DOHH2 (cell line): ENCODE results near the gene CPNE8.

Experiments
- EZH2phosphoT487 ChIP-seq: fragments of 200-600 bp; sonication (generic); IDR thresholded peaks from 2 replicates; pipeline ENCODE4 v1.6.1; 2017; ENCODE audit warnings: borderline replicate concordance, mild to moderate bottlenecking, antibody characterized with exemption, low read length, moderate library complexity, mixed read lengths
- TF ChIP-seq, protein P1 (sequence below): fragments of 200-600 bp; sonication (generic); IDR thresholded peaks from one replicate; pipeline ENCODE4 v1.5.1; 2014; ENCODE audit warnings: antibody characterized with exemption, mild to moderate bottlenecking, low read depth, low read length; ENCODE audit not compliant: poor library complexity, severe bottlenecking

DNA sequence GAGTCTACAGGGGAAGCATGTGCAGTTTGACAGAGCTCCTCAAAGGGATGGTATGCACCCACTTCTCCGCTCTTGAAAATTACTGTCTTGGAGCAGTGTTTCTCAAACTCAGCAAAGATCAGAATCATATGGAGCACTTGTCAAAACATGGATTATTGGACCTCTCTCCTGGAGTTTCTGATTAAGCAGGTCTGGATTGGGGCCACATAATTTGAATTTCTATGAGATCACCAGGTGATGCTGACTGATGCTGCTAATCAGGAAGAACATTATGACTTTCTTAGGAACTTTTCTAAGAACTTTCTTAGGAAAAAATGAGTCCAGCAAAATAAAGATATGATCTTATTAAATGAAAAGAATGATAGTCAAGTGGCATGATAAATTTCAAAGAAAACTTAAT, 144.3 kb downstream of the CPNE8 start:
- TF ChIP-seq, protein P1, sequence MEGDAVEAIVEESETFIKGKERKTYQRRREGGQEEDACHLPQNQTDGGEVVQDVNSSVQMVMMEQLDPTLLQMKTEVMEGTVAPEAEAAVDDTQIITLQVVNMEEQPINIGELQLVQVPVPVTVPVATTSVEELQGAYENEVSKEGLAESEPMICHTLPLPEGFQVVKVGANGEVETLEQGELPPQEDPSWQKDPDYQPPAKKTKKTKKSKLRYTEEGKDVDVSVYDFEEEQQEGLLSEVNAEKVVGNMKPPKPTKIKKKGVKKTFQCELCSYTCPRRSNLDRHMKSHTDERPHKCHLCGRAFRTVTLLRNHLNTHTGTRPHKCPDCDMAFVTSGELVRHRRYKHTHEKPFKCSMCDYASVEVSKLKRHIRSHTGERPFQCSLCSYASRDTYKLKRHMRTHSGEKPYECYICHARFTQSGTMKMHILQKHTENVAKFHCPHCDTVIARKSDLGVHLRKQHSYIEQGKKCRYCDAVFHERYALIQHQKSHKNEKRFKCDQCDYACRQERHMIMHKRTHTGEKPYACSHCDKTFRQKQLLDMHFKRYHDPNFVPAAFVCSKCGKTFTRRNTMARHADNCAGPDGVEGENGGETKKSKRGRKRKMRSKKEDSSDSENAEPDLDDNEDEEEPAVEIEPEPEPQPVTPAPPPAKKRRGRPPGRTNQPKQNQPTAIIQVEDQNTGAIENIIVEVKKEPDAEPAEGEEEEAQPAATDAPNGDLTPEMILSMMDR = no peak
- TF ChIP-seq EZH2phosphoT487 = no peak
